Measurements from ENCODE around the gene ESPNL.
"Not testable (repeated sequence)": the region's sequence is repeated elsewhere in the genome, so short reads cannot be mapped to it uniquely, and the experiment has no call there.

The ESPNL gene

DNA sequence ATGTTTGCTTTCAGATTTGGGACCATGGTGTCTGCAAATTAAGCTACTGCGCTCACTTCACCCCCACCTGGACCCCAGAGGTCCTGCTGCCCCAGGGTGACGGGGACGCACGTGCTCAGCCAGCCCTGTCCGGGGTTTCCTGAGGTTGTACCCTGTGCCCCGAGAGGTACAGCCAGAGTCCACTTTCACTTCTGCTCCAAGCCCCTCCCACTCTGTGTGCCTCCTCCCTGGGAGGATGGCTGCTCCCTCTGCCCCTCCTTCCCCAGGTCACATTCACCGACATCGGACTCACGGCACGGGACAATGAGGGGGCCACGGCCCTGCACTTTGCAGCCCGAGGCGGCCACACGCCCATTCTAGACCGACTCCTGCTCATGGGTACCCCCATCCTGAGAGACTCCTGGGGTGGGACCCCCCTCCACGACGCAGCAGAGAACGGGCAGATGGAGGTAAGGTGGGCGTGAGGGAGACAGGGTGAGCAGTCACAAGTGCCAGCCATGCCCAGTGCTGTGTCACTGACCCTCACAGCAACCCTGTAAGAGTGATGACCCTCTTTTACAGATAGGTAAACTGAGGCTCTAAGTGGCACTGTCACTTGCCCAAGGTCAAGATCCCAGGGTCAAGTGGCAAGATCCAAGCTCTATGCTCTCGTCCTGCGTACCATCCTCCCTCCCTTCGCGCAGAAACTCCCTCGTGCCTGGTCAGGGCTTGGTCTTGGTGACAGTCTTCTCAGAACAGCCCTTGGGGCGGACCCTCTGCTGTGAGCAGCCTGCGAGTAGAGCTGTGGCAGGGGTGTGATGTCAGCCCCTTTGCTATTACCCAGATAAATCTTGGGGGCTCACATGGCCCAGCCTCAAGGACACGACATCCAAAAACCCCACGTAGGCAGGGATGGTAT, 7.6 kb downstream of the ESPNL start:
- Histone ChIP-seq H3K4me3 (ENCODE audit: extremely low read depth, insufficient read depth, low read length, poor library complexity, severe bottlenecking) (no peak overlapping the region), H3K27ac (ENCODE audit: low read depth, low read length, severe bottlenecking) (no peak overlapping the region), H3K4me1 (ENCODE audit: control insufficient read depth, insufficient read depth, low read length, poor library complexity, severe bottlenecking) (peaks cover 13% of the 10 kb centered on the region), H3K36me3 (ENCODE audit: control insufficient read depth, insufficient read depth, low read length) (no peaks in the 10 kb centered on the region), H3K9me3 (ENCODE audit: control insufficient read depth, low read length) (peaks cover 2% of the 10 kb centered on the region)
- WGBS, 2 experiments (ENCODE audit: insufficient coverage in 2 of 2): 91 to 93% methylated on average over 22 to 26 of the region's 28 CpGs

DNA sequence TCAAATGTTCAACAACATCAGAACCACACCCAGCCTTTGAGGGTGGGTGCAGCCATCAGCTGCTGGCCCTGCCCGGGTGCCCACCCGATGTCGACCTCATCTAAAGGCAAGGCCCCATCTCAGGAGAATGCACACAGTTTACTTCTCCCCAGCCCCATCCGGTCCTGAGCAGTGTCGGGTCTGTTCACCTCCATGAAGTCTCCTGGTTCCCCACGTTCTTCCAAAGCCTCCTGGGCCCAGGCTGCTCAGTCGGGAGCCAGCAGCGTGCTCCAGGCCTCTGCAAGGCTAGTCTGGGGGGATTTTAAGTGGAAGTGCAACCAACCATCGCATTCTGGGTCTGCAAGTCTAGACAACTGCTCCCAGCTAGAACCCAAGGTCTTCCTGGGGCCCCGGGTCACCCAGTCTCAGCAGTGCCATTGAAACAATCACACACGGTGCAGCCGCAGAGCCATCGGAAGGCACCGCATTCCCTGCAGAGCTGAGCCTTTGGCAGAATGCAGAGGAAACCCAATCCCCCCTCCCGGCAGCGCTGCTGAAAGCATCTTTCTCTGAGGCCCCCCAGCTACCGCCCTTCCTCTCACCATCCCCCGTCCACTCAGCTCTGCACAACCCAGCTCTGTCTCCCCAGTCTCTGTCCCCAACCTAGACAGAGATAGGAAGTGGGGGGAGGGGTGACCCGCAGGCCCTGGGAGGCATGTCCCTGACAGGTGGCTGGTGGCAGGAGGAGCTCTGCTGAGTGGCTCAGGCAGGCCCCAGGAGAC, 8.5 kb downstream of the ESPNL start:
- H3K4me3 ChIP-seq (ENCODE audit: extremely low read depth, insufficient read depth, low read length, poor library complexity, severe bottlenecking): no peak overlapping the region
- H3K27ac ChIP-seq (ENCODE audit: low read depth, low read length, severe bottlenecking): no peak overlapping the region
- peaks cover 9% of the 10 kb centered on the region for H3K9me3 ChIP-seq (ENCODE audit: control insufficient read depth, low read length)
- no peaks in the 10 kb centered on the region for H3K36me3 ChIP-seq (ENCODE audit: control insufficient read depth, insufficient read depth, low read length)
- 55 to 67% methylated on average over 11 to 14 of the region's 19 CpGs for WGBS, 2 experiments (ENCODE audit: insufficient coverage in 2 of 2)
- peaks cover 13% of the 10 kb centered on the region for H3K4me1 ChIP-seq (ENCODE audit: control insufficient read depth, insufficient read depth, low read length, poor library complexity, severe bottlenecking)

DNA sequence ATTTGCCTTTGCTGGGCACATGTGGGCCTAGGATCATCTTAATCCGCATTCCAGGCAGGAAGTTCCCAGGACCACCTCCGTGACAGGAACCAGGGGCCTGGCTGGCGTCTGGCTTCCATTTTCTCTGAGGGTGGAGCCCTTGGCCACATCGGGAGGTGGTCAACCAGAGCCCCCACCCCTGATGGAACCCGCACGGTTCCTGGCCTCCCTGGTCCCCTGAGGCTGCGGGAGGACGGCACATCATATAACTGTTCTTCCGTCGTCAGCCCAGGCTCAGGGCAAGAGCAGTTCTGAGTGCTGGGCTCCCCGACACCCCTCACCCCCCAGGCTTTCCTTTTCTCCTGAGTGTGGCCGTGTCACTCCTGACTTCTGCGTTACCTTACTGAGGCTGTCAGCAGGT, 13.5 kb downstream of the ESPNL start:
- no peaks in the 10 kb centered on the region for H3K36me3 ChIP-seq (ENCODE audit: control insufficient read depth, insufficient read depth, low read length)
- no peak overlapping the region for H3K4me3 ChIP-seq (ENCODE audit: extremely low read depth, insufficient read depth, low read length, poor library complexity, severe bottlenecking)
- WGBS, 2 experiments (ENCODE audit: insufficient coverage in 2 of 2): 91 to 96% methylated on average over 12 to 13 of the region's 13 CpGs
- H3K27ac ChIP-seq (ENCODE audit: low read depth, low read length, severe bottlenecking): no peak overlapping the region
- peaks cover 7% of the 10 kb centered on the region for H3K4me1 ChIP-seq (ENCODE audit: control insufficient read depth, insufficient read depth, low read length, poor library complexity, severe bottlenecking)
- H3K9me3 ChIP-seq (ENCODE audit: control insufficient read depth, low read length): peaks cover 9% of the 10 kb centered on the region

GRCh38 chr2:238114331-238114841, 14.2 kb downstream of the ESPNL start:
- no peak overlapping the region for H3K4me3 ChIP-seq (ENCODE audit: extremely low read depth, insufficient read depth, low read length, poor library complexity, severe bottlenecking)
- no peak overlapping the region for H3K27ac ChIP-seq (ENCODE audit: low read depth, low read length, severe bottlenecking)
- WGBS, 2 experiments (ENCODE audit: insufficient coverage in 2 of 2): 82 to 91% methylated on average over 12 to 13 of the region's 16 CpGs
- peaks cover under 1% of the 10 kb centered on the region for H3K4me1 ChIP-seq (ENCODE audit: control insufficient read depth, insufficient read depth, low read length, poor library complexity, severe bottlenecking)
- H3K36me3 ChIP-seq (ENCODE audit: control insufficient read depth, insufficient read depth, low read length): no peaks in the 10 kb centered on the region
- H3K9me3 ChIP-seq (ENCODE audit: control insufficient read depth, low read length): peaks cover 9% of the 10 kb centered on the region

GRCh38 chr2:238114851-238115660, 14.9 kb downstream of the ESPNL start:
- H3K9me3 ChIP-seq (ENCODE audit: control insufficient read depth, low read length): peaks cover 9% of the 10 kb centered on the region
- no peak overlapping the region for H3K27ac ChIP-seq (ENCODE audit: low read depth, low read length, severe bottlenecking)
- WGBS, 2 experiments (ENCODE audit: insufficient coverage in 2 of 2): 91 to 93% methylated on average over 31 of the region's 32 CpGs
- H3K4me1 ChIP-seq (ENCODE audit: control insufficient read depth, insufficient read depth, low read length, poor library complexity, severe bottlenecking): no peaks in the 10 kb centered on the region
- no peak overlapping the region for H3K4me3 ChIP-seq (ENCODE audit: extremely low read depth, insufficient read depth, low read length, poor library complexity, severe bottlenecking)
- H3K36me3 ChIP-seq (ENCODE audit: control insufficient read depth, insufficient read depth, low read length): no peaks in the 10 kb centered on the region

GRCh38 chr2:238115709-238116108, 15.6 kb downstream of the ESPNL start:
- 91 to 95% methylated on average over 12 of the region's 12 CpGs for WGBS, 2 experiments (ENCODE audit: insufficient coverage in 2 of 2)
- H3K27ac ChIP-seq (ENCODE audit: low read depth, low read length, severe bottlenecking); H3K9me3 ChIP-seq (ENCODE audit: control insufficient read depth, low read length); H3K4me1 ChIP-seq (ENCODE audit: control insufficient read depth, insufficient read depth, low read length, poor library complexity, severe bottlenecking); H3K36me3 ChIP-seq (ENCODE audit: control insufficient read depth, insufficient read depth, low read length); H3K4me3 ChIP-seq (ENCODE audit: extremely low read depth, insufficient read depth, low read length, poor library complexity, severe bottlenecking): not testable (repeated sequence)

DNA sequence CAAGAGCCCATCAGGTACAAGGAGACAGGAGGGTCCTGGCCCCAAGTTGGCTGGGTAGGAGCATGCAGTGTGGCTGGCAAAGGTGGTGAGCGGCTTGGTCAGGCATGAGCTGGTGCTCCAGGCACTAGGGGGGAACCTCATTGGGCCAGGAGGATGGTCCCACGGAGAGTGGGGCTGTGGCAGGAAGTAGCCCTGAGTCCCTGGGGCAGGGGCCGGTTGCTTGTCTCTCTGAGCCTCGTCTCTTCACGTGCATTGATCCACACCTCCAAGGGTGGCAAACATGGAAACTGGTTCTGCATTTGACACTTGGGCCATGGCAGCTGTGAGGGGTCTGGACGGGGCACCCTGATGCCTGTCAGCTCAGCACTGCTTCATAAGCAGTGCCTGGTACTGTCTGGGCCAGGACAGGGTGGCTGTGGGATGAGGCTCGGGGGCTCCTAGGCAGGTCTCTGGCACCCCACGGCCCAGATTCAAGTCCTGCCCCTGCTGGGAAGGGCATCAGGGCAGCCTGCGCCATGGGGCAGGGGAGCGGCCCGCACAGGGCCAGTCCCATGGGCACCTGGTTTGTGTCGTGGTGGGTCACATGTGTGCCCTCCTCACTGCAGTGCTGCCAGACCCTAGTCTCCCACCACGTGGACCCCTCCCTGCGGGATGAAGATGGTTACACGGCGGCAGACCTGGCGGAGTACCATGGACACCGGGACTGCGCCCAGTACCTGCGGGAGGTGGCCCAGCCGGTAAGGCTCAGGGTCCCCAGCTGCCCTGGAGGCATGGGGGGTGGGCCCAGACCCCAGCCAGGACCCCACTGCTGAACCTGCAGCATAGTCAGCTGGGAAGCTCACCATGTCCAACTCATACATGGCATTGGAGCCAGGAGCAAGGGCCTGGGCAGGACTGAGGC, 16.4 kb downstream of the ESPNL start:
- no peak overlapping the region for H3K4me3 ChIP-seq (ENCODE audit: extremely low read depth, insufficient read depth, low read length, poor library complexity, severe bottlenecking)
- H3K27ac ChIP-seq (ENCODE audit: low read depth, low read length, severe bottlenecking): no peak overlapping the region
- H3K4me1 ChIP-seq (ENCODE audit: control insufficient read depth, insufficient read depth, low read length, poor library complexity, severe bottlenecking): no peaks in the 10 kb centered on the region
- WGBS, 2 experiments (ENCODE audit: insufficient coverage in 2 of 2): 92 to 97% methylated on average over 19 of the region's 21 CpGs
- no peaks in the 10 kb centered on the region for H3K36me3 ChIP-seq (ENCODE audit: control insufficient read depth, insufficient read depth, low read length)
- H3K9me3 ChIP-seq (ENCODE audit: control insufficient read depth, low read length): peaks cover 9% of the 10 kb centered on the region

GRCh38 chr2:238117199-238118154, 17.3 kb downstream of the ESPNL start:
- Histone ChIP-seq H3K36me3 (ENCODE audit: control insufficient read depth, insufficient read depth, low read length) (no peaks in the 10 kb centered on the region), H3K4me1 (ENCODE audit: control insufficient read depth, insufficient read depth, low read length, poor library complexity, severe bottlenecking) (no peaks in the 10 kb centered on the region), H3K4me3 (ENCODE audit: extremely low read depth, insufficient read depth, low read length, poor library complexity, severe bottlenecking) (no peak overlapping the region), H3K9me3 (ENCODE audit: control insufficient read depth, low read length) (peaks cover 9% of the 10 kb centered on the region), H3K27ac (ENCODE audit: low read depth, low read length, severe bottlenecking) (no peak overlapping the region)
- WGBS, 2 experiments (ENCODE audit: insufficient coverage in 2 of 2): 68 to 79% methylated on average over 8 to 9 of the region's 11 CpGs
